RWPE1 (cell line): ENCODE data around the gene ANKFY1.
A peak's percentile ranks its signal among the peaks of the same experiment; 100 is the strongest.

Source experiments
- CTCF ChIA-PET: fragments of 350-600 bp; sonication (Branson Sonifier 250); formaldehyde crosslinking; extraction: SDS; loops from one replicate; lab custom pipeline; 2021; lab: Yijun Ruan, JAX
- POLR2A ChIA-PET: fragments of 400-600 bp; formaldehyde crosslinking; extraction: SDS; loops from one replicate; lab custom pipeline; 2020; ENCODE audit warnings: antibody characterized with exemption; ENCODE audit not compliant: low non-redundant PET; lab: Yijun Ruan, JAX
- DNase-seq: peaks from one replicate; pipeline ENCODE4 v3.0.0; 2012; ENCODE audit warnings: low spot score
- H3K27ac ChIP-seq: fragments of 450-650 bp; 2 replicates; pipeline ENCODE4 v1.5.1; 2017
- CTCF ChIP-seq: fragments of 450-650 bp; conservative IDR thresholded peaks from 2 replicates; pipeline ENCODE4 v1.5.1; 2017; ENCODE audit warnings: low read depth, mild to moderate bottlenecking

The ANKFY1 gene

GRCh38 chr17:4136373-4136772 lies 127.4 kb downstream of the ANKFY1 start:
- no peak for TF ChIP-seq CTCF
- ChIA-PET POLR2A (no interaction called here), CTCF (interaction anchor here (0.5 to 0.6 kb wide), 2 partner anchors 14 to 296 kb away, joined by 3 read pairs; no protein-coding TSS in a partner anchor)
- no peak overlapping the region for H3K27ac ChIP-seq
- no peak for DNase-seq

- DNase-seq, result no peak
- CTCF ChIA-PET, result interaction anchor here (0.6 kb wide), 2 partner anchors 40 to 383 kb away, joined by 3 read pairs; no protein-coding TSS in a partner anchor
- H3K27ac ChIP-seq, result 0 out of 2 replicates have a peak overlapping the region, but pooled peaks have one; percentile 9
- POLR2A ChIA-PET, result no interaction called here
- TF ChIP-seq CTCF, result no peak
Measured at GRCh38 chr17:4135489-4135888, 128.3 kb downstream of the ANKFY1 start.

- H3K27ac ChIP-seq, result no peak overlapping the region
- DNase-seq, result no peak
- POLR2A ChIA-PET, result no interaction called here
- CTCF ChIA-PET, result interaction anchor here (0.7 kb wide), 3 partner anchors 41 to 1325 kb away, joined by 3 to 5 read pairs (median 4); no protein-coding TSS in a partner anchor
- no peak for TF ChIP-seq CTCF
Measured at GRCh38 chr17:4134721-4135120, 129.1 kb downstream of the ANKFY1 start.

- TF ChIP-seq CTCF, result no peak
- H3K27ac ChIP-seq, result no peak overlapping the region
- no peak for DNase-seq
- POLR2A ChIA-PET, result no interaction called here
- CTCF ChIA-PET, result no interaction called here
Measured at GRCh38 chr17:4130715-4131114, 133.1 kb downstream of the ANKFY1 start.

- CTCF ChIA-PET, result interaction anchor here (0.6 kb wide), 1 partner anchor 290 kb away, joined by 3 read pairs; no protein-coding TSS in a partner anchor
- no peak for DNase-seq
- POLR2A ChIA-PET, result interaction anchor here (1.2 kb wide), 1 partner anchor 12 kb away, joined by 3 read pairs; no protein-coding TSS in a partner anchor
- no peak for TF ChIP-seq CTCF
- H3K27ac ChIP-seq, result no peak overlapping the region
Measured at GRCh38 chr17:4127555-4127954, 136.2 kb downstream of the ANKFY1 start.

- no peak overlapping the region for H3K27ac ChIP-seq
- no peak for DNase-seq
- TF ChIP-seq CTCF, result no peak
- ChIA-PET CTCF (interaction anchor here (0.7 kb wide), 1 partner anchor 110 kb away, joined by 4 read pairs; no protein-coding TSS in a partner anchor), POLR2A (no interaction called here)
Measured at GRCh38 chr17:4125552-4125951, 138.2 kb downstream of the ANKFY1 start.
